GM12872 (cell line): ENCODE measurements around the gene GLIS1.

Experiments
- TF ChIP-seq, protein P1 (sequence below): IDR thresholded peaks from 3 replicates; pipeline ENCODE4 v1.5.1; 2011; ENCODE audit warnings: low read depth, mild to moderate bottlenecking, low read length, moderate library complexity; ENCODE audit not compliant: insufficient read depth

GLIS1 gene

DNA sequence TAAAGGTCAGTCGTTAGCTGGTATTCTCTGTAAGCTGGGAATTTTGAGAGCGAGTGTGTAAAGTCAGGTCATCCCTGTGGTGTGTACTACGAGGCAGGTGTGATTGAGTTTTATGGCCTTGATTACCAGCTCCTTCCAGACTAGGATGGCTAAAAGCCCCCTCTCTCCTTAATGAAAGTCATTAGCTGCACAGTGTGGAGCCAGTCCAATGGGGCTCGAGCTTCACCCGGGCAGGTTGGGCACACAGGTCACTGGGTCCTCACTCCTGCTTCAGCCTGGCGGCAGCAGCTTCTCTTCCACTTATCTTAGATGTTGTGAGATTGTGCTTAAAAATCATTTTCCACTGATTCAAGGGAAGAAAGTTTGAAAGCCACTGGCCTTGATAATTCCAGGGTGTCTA, 276.8 kb downstream of the GLIS1 start:
- TF ChIP-seq, protein P1, sequence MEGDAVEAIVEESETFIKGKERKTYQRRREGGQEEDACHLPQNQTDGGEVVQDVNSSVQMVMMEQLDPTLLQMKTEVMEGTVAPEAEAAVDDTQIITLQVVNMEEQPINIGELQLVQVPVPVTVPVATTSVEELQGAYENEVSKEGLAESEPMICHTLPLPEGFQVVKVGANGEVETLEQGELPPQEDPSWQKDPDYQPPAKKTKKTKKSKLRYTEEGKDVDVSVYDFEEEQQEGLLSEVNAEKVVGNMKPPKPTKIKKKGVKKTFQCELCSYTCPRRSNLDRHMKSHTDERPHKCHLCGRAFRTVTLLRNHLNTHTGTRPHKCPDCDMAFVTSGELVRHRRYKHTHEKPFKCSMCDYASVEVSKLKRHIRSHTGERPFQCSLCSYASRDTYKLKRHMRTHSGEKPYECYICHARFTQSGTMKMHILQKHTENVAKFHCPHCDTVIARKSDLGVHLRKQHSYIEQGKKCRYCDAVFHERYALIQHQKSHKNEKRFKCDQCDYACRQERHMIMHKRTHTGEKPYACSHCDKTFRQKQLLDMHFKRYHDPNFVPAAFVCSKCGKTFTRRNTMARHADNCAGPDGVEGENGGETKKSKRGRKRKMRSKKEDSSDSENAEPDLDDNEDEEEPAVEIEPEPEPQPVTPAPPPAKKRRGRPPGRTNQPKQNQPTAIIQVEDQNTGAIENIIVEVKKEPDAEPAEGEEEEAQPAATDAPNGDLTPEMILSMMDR = no peak

DNA sequence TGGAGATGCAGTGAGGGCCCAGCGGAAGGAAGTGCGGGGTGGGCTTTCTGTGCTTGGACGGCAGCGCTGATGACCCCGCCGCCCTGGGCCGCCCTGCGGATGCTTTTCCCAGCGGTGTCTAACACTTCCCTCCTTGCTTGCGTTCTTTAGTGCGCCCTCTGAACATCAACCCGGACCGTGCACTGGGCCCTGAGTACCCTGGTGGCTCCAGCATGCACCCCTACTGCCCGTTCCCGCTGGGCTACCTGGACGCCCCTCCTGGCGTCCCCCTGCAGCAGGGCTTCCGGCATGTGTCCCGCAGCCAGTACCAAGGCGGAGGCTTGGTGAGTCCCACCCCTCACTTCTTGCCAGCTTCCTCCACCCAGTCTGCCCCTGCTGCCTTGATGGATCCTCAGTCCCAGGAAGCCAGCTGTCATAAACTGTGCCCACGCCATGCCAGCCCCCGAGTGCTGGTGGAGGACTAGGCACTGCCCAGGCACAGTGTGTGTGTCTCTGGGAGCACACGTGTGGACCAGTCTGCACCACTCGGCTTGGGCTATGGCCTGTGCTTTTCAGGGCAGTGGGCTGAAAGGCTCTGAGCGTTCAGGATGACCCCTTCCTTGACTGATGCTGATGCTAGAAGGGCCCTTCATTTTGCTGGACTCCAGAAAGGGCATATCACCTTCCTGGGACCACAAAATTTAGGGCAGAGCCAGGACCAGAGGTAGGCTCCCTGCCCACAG, 277.5 kb downstream of the GLIS1 start:
- TF ChIP-seq, protein P1 = no peak

DNA sequence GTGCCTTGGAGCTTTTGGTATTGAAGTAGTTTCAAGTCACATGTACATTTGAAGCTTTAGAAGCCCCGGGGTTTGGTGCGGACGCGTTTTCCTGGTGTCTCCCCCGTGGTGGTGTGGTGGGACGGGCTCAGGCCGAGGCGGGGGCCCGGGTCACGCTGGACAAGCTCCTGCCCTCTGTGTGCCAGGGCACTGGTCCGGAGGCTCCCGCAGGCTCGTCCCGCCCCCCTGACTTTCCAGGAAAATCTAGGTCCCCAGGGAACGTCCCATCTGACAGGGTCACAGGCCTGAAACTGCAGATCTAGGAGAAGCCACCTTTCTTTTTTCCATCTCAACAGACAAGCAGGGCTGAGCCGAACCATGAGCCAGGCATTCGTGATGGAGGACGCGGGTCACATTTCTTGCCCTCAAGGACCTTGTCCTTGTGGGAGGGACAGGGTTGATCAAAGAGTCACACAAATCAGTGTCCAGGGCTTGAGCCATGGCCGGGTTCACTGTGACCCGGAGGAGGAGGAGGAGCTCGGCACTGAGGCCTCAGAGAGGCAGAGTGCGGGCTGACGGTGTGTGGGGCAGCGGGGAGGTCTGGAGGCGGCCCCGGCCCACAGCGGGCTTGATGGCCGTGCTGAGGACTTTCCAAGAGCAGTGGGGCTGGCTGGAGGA, 278.2 kb downstream of the GLIS1 start:
- TF ChIP-seq, protein P1 = no peak

DNA sequence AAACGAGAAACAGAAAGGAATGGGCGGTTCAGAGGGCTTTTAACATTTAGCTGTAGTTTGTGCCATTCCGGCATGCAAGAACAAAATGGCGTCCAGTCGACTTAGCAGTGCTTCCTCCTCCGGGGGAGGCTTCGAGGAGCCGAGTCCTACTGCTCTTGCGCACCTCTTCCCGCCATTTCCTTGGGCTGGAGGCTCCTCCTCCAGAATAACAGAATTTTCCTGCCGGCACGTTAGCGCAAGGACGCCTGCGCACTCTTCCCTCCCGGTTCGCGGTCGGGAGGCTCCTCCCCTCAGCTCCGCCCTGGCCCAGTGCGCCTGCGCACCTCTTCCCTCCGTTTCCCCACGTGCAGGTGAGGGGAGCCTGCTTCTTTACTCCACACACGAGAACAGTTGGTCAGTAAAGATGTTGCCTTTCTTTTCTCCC, 278.7 kb downstream of the GLIS1 start:
- TF ChIP-seq, protein P1 = no peak

DNA sequence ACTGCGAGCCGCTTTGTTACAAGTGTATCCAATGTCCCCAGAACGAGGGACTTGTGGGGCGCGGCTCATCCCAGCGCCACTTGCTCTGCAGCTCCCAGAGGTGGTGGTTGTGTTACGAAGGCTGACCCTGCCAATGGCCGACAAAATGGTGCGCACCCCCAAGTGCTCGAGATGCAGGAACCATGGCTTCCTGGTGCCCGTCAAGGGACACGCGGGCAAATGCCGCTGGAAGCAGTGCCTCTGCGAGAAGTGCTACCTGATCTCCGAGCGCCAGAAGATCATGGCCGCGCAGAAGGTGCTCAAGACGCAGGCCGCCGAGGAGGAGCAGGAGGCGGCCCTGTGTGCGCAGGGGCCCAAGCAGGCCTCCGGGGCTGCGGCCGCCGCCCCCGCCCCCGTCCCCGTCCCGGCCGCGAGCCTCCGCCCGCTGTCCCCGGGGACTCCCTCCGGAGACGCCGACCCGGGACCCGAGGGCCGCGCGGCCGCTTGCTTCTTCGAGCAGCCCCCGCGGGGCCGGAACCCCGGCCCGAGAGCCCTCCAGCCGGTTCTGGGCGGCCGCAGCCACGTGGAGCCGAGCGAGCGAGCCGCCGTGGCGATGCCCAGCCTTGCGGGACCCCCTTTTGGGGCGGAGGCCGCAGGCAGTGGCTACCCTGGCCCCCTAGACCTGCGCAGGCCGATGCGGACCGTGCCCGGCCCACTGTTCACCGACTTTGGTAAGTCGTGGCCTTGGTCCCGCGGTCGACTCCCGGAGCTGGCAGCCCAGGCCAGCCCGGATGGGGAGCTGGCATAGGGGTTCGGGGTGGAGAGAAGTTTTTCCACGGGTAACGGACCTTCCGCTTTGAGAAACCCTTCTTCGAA, 279.4 kb downstream of the GLIS1 start, which contains the start of gene DMRTB1:
Gene DMRTB1 (plus strand): TSS at position 79 of the 855 bp plus-strand sequence. CDS start 55 bp downstream, at position 134.
- TF ChIP-seq, protein P1 = no peak

DNA sequence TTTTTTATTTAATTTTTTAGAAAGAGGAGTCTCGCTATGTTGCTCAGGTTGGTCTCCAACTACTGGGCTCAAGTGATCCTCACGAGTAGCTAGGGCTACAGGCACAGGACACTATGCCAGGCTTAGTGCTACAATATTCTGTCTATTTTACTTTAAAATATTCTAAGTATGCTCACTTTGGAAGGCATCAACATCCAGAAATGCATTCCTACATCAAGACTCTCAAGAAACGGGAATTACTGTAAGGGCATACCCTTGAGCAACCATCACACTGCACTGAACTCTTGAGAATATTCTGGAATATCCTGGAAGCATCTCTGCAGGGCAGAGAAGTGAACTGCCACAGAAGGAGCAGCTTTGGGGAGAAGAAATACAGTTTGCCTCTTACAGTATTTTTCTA, 280.3 kb downstream of the GLIS1 start:
- TF ChIP-seq, protein P1 = no peak
